ENCODE results near the gene SORCS3.

SORCS3 gene

GRCh38 chr10:105183536-105183935 lies 542.4 kb downstream of the SORCS3 start:
- no peak for DNase-seq (ENCODE audit: low read depth in 3 of 3)

- no peak for DNase-seq (ENCODE audit: low read depth in 3 of 3)
Observed at GRCh38 chr10:105185161-105185560, 544.1 kb downstream of the SORCS3 start.

- DNase-seq (ENCODE audit: low read depth in 3 of 3): no peak
Observed at GRCh38 chr10:105187243-105187642, 546.2 kb downstream of the SORCS3 start.

- no peak for DNase-seq (ENCODE audit: low read depth in 3 of 3)
Observed at GRCh38 chr10:105188737-105189462, 547.8 kb downstream of the SORCS3 start.

GRCh38 chr10:105189463-105189800 lies 548.3 kb downstream of the SORCS3 start:
- no peak for DNase-seq (ENCODE audit: low read depth in 3 of 3)

GRCh38 chr10:105192146-105192545 lies 551.1 kb downstream of the SORCS3 start:
- DNase-seq (ENCODE audit: low read depth in 3 of 3): no peak

GRCh38 chr10:105192861-105193260 lies 551.8 kb downstream of the SORCS3 start:
- DNase-seq (ENCODE audit: low read depth in 3 of 3): no peak

GRCh38 chr10:105195831-105196230 lies 554.7 kb downstream of the SORCS3 start:
- DNase-seq (ENCODE audit: low read depth in 3 of 3): no peak

GRCh38 chr10:105197598-105198364 lies 556.7 kb downstream of the SORCS3 start:
- no peak for DNase-seq (ENCODE audit: low read depth in 3 of 3)

GRCh38 chr10:105206616-105207015 lies 565.5 kb downstream of the SORCS3 start:
- DNase-seq (ENCODE audit: low read depth in 3 of 3): no peak

- DNase-seq (ENCODE audit: low read depth in 3 of 3): no peak
Observed at GRCh38 chr10:105207476-105207995, 566.4 kb downstream of the SORCS3 start.

GRCh38 chr10:105210546-105210945 lies 569.5 kb downstream of the SORCS3 start:
- DNase-seq (ENCODE audit: low read depth in 3 of 3): no peak

- no peak for DNase-seq (ENCODE audit: low read depth in 3 of 3)
Observed at GRCh38 chr10:105237685-105238084, 596.6 kb downstream of the SORCS3 start.

- no peak for DNase-seq (ENCODE audit: low read depth in 3 of 3)
Observed at GRCh38 chr10:105239311-105240219, 598.5 kb downstream of the SORCS3 start.

- DNase-seq (ENCODE audit: low read depth in 3 of 3): no peak
Observed at GRCh38 chr10:105241254-105241653, 600.2 kb downstream of the SORCS3 start.

GRCh38 chr10:105243381-105243780 lies 602.3 kb downstream of the SORCS3 start:
- no peak for DNase-seq (ENCODE audit: low read depth in 3 of 3)

- DNase-seq (ENCODE audit: low read depth in 3 of 3): no peak
Observed at GRCh38 chr10:105243825-105244224, 602.7 kb downstream of the SORCS3 start.

- no peak for DNase-seq (ENCODE audit: low read depth in 3 of 3)
Observed at GRCh38 chr10:105247831-105248499, 606.9 kb downstream of the SORCS3 start.

- no peak for DNase-seq (ENCODE audit: low read depth in 3 of 3)
Observed at GRCh38 chr10:105252911-105253310, 611.8 kb downstream of the SORCS3 start.

- no peak for DNase-seq (ENCODE audit: low read depth in 3 of 3)
Observed at GRCh38 chr10:105253515-105254212, 612.6 kb downstream of the SORCS3 start.
